BLaER1 treated with 17β-estradiol and CSF1 and Interleukin-3, amounts not matched to agents 10 nM and 100 nM (cell line): ENCODE data around the gene CAAP1.
A peak's percentile ranks its signal among the peaks of the same experiment; 100 is the strongest.
"Not testable (repeated sequence)": the region's sequence is repeated elsewhere in the genome, so short reads cannot be mapped to it uniquely, and the experiment has no call there.

Experiments used
- H3K27ac ChIP-seq, 11 experiments: shearing (Covaris generic); formaldehyde crosslinking; 2 replicates each; pipeline ENCODE4 v1.8.1; 2022
- H3K27me3 ChIP-seq, 11 experiments: shearing (Covaris generic); formaldehyde crosslinking; 2 replicates each; pipeline ENCODE4 v1.8.1; 2022
- H3K36me3 ChIP-seq, 11 experiments: shearing (Covaris generic); formaldehyde crosslinking; 2 replicates each; pipeline ENCODE4 v1.8.1; 2022
- H3K4me1 ChIP-seq, 10 experiments: shearing (Covaris generic); formaldehyde crosslinking; 2 replicates each; pipeline ENCODE4 v1.8.1; 2022
- H3K4me2 ChIP-seq, 11 experiments: shearing (Covaris generic); formaldehyde crosslinking; 2 replicates each; pipeline ENCODE4 v1.8.1; 2022
- H3K4me3 ChIP-seq, 10 experiments: shearing (Covaris generic); formaldehyde crosslinking; 2 replicates each; pipeline ENCODE4 v1.8.1; 2022
- H3K9ac ChIP-seq, 11 experiments: shearing (Covaris generic); formaldehyde crosslinking; 2 replicates each; pipeline ENCODE4 v1.8.1; 2022
- H3K9me3 ChIP-seq, 11 experiments: shearing (Covaris generic); formaldehyde crosslinking; replicated peaks in 1 of 11; 2 replicates each; pipeline ENCODE4 v1.8.1; 2022
- H4K20me1 ChIP-seq, 11 experiments: shearing (Covaris generic); formaldehyde crosslinking; 2 replicates each; pipeline ENCODE4 v1.8.1; 2022
- Cebpa-rat ChIP-seq, 11 experiments: shearing (Covaris generic); IDR thresholded peaks; 2 replicates each; pipeline ENCODE4 v1.8.1; 2022

The CAAP1 gene

GRCh38 chr9:26919698-26920097 is 27.1 kb upstream of the CAAP1 start:
- no peaks in the 10 kb centered on the region for H3K9me3 ChIP-seq
- H3K9ac ChIP-seq, result no peak overlapping the region
- no peak overlapping the region for H3K27ac ChIP-seq
- no peak overlapping the region for H3K4me3 ChIP-seq
- H3K27me3 ChIP-seq, result no peaks in the 10 kb centered on the region
- H4K20me1 ChIP-seq, result peaks cover 0 to 11% (median 0%) of the 10 kb centered on the region in 11 experiments; a peak in 1 of 22 replicates
- peaks cover 96 to 100% (median 98%) of the 10 kb centered on the region in 11 experiments for H3K36me3 ChIP-seq
- H3K4me2 ChIP-seq, result no peak overlapping the region
- no peak for TF ChIP-seq Cebpa-rat (IDR thresholded peaks at IDR 0.05)
- no peaks in the 10 kb centered on the region for H3K4me1 ChIP-seq

DNA sequence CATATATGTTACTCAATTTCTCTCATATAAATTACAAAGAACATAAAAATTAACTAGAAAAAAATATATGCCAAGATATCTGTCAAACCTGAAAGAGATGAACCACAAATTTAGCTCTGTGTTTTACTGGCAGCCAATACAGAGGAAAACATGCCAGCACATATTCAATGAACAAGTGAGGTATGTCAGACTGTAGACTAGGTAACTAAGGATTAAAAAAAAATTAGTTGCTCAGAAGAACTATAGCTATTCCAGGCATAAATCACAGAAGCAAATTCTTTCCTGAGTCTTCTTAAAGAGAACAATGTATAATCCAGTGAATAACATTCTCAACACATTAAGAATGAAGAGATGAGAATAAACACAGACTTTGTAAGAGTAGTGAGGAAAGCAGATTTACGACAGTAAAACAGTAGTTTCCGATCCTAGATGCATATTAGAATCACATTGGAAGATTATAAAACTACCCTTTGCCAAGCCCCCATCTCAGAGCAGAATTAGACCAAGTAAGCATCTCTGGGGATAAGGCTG is 20.6 kb upstream of the CAAP1 start:
- Histone ChIP-seq H3K27ac (no peak overlapping the region), H3K27me3 (no peaks in the 10 kb centered on the region), H3K36me3 (peaks cover 72 to 100% (median 95%) of the 10 kb centered on the region in 11 experiments), H3K4me3 (no peak overlapping the region), H4K20me1 (no peaks in the 10 kb centered on the region), H3K9ac (no peak overlapping the region), H3K9me3 (no peaks in the 10 kb centered on the region), H3K4me1 (no peaks in the 10 kb centered on the region), H3K4me2 (no peak overlapping the region)
- no peak for TF ChIP-seq Cebpa-rat (IDR thresholded peaks at IDR 0.05)

DNA sequence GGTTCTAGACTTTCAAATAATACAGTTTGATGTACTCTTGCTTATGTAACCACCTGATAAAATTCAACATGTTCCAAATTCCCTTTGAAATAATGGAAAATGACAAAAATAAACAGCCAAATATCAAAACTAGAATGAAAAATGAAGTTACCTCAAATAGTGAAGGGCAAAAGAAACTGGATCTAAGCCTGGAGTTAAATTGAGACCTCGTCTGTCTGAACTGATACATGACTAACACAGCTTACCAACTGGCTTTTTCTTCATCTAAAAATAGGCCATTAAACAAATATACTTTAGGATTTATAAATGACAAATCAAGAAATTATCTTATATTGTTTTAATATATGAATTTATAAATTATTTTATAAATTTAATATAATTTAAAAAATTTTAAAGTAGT is 12.1 kb upstream of the CAAP1 start:
- Histone ChIP-seq H3K4me1 (no peaks in the 10 kb centered on the region), H3K27me3 (no peaks in the 10 kb centered on the region), H3K9ac (no peak overlapping the region), H3K36me3 (peaks cover 49 to 91% (median 67%) of the 10 kb centered on the region in 11 experiments), H3K4me3 (no peak overlapping the region), H4K20me1 (no peaks in the 10 kb centered on the region; a peak in 1 of 22 replicates), H3K4me2 (no peak overlapping the region), H3K27ac (no peak overlapping the region), H3K9me3 (no peaks in the 10 kb centered on the region)
- no peak for TF ChIP-seq Cebpa-rat (IDR thresholded peaks at IDR 0.05)

DNA sequence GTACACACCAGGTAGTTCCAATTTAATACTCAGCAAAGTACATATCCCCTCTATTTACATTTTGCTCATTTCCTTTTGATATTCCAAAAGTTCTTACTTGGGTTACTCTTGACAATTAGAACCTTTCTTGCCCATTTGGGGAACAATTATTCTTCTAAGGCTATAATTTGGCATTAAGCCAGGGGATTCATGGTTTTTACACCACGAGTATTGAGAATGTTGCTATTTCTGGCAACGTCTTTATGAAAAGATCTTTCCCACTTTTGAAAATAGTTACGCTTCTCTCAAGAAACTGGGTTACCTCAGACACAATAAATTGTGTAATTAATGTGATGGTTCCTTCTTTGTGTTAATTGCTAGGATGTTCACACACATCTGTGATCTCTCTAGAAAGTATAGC is 11.5 kb upstream of the CAAP1 start:
- Histone ChIP-seq H3K4me1 (no peaks in the 10 kb centered on the region), H3K9me3 (no peaks in the 10 kb centered on the region), H3K9ac (no peak overlapping the region), H3K4me3 (no peak overlapping the region), H3K27ac (no peak overlapping the region), H3K4me2 (no peak overlapping the region), H3K27me3 (no peaks in the 10 kb centered on the region), H3K36me3 (peaks cover 45 to 86% (median 62%) of the 10 kb centered on the region in 11 experiments), H4K20me1 (no peaks in the 10 kb centered on the region; a peak in 1 of 22 replicates)
- TF ChIP-seq Cebpa-rat (IDR thresholded peaks at IDR 0.05), result no peak

- peaks cover 0 to 9% (median 0%) of the 10 kb centered on the region in 11 experiments; a peak in 6 of 22 replicates for H3K9me3 ChIP-seq
- H3K27me3 ChIP-seq, result no peaks in the 10 kb centered on the region
- no peak for TF ChIP-seq Cebpa-rat (IDR thresholded peaks at IDR 0.05)
- H3K27ac ChIP-seq, result peak overlapping the region; percentile 81 to 97 (median 91)
- 0 out of 22 replicates have a peak, but pooled peaks cover 0 to 2% (median 0%) of the 10 kb centered on the region in 11 experiments for H3K36me3 ChIP-seq
- H3K4me2 ChIP-seq, result peak overlapping the region; percentile 61 to 88 (median 76)
- H3K4me3 ChIP-seq, result peak overlapping the region; percentile 81 to 98 (median 92)
- H4K20me1 ChIP-seq, result peaks cover 0 to 17% (median 0%) of the 10 kb centered on the region in 11 experiments; a peak in 8 of 22 replicates
- H3K4me1 ChIP-seq, result peaks cover 17 to 39% (median 32%) of the 10 kb centered on the region in 10 experiments
- H3K9ac ChIP-seq, result peak overlapping the region; percentile 85 to 95 (median 88)
These were observed 551 bp upstream of the CAAP1 start for GRCh38 chr9:26893030-26893676.

DNA sequence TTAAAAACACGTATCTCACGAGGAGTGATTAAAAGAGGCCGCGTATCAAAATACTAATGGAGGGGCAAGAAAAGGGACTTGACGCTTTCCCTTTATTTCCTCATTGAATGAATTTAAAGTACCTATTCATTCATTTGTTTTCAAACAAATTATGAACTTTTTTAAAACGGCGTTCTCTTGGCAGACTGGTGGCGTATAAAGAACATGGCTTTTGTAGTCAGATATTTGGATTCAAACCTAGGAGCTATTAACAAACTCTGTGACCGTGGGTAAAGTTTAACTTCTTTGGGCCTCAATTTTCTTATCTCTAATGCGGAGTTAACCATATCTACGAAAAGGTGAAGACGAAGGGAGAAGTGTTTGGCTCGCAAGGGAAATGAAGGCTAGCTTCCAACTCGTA is 876 bp downstream of the CAAP1 start:
- Histone ChIP-seq H3K4me2 (peak overlapping the region; percentile 67 to 88 (median 83)), H3K9me3 (peaks cover 0 to 9% (median 0%) of the 10 kb centered on the region in 11 experiments; a peak in 6 of 22 replicates), H3K9ac (peak overlapping the region; percentile 85 to 95 (median 88)), H3K27ac (peak overlapping the region; percentile 81 to 97 (median 91)), H3K4me3 (peak overlapping the region; percentile 81 to 98 (median 92)), H4K20me1 (peaks cover 0 to 17% (median 0%) of the 10 kb centered on the region in 11 experiments; a peak in 8 of 22 replicates), H3K36me3 (peaks cover 3 to 11% (median 6%) of the 10 kb centered on the region in 11 experiments; a peak in 18 of 22 replicates), H3K27me3 (no peaks in the 10 kb centered on the region), H3K4me1 (peaks cover 20 to 43% (median 34%) of the 10 kb centered on the region in 10 experiments)
- no peak for TF ChIP-seq Cebpa-rat (IDR thresholded peaks at IDR 0.05)

- peak overlapping the region in 10 of 11 experiments; percentile 0 to 87 (median 16); a peak in 11 of 22 replicates for H3K4me2 ChIP-seq
- peak overlapping the region in 2 of 11 experiments; percentile 1 to 7; a peak in 1 of 22 replicates for H3K27ac ChIP-seq
- peaks cover 18 to 41% (median 31%) of the 10 kb centered on the region in 10 experiments for H3K4me1 ChIP-seq
- peaks cover 19 to 41% (median 32%) of the 10 kb centered on the region in 11 experiments for H3K36me3 ChIP-seq
- peaks cover 0 to 17% (median 0%) of the 10 kb centered on the region in 11 experiments; a peak in 8 of 22 replicates for H4K20me1 ChIP-seq
- H3K9ac ChIP-seq, result no peak overlapping the region
- H3K9me3 ChIP-seq, result peaks cover 3 to 13% (median 8%) of the 10 kb centered on the region in 11 experiments
- H3K4me3 ChIP-seq, result no peak overlapping the region; a peak in 1 of 20 replicates
- H3K27me3 ChIP-seq, result no peaks in the 10 kb centered on the region
- no peak for TF ChIP-seq Cebpa-rat (IDR thresholded peaks at IDR 0.05)
These were observed 4.3 kb downstream of the CAAP1 start for GRCh38 chr9:26888271-26888670.

GRCh38 chr9:26882154-26882553 is 10.4 kb downstream of the CAAP1 start:
- peaks cover 71 to 97% (median 84%) of the 10 kb centered on the region in 11 experiments for H3K36me3 ChIP-seq

GRCh38 chr9:26880262-26880661 is 12.3 kb downstream of the CAAP1 start:
- TF ChIP-seq Cebpa-rat (IDR thresholded peaks at IDR 0.05), result no peak
- Histone ChIP-seq H3K36me3 (peaks cover 73 to 88% (median 81%) of the 10 kb centered on the region in 11 experiments), H3K9me3 (peaks cover 26 to 48% (median 41%) of the 10 kb centered on the region in 11 experiments), H3K4me1 (no peaks in the 10 kb centered on the region), H3K27ac (no peak overlapping the region), H4K20me1 (no peaks in the 10 kb centered on the region), H3K27me3 (no peaks in the 10 kb centered on the region), H3K4me3 (no peak overlapping the region), H3K9ac (no peak overlapping the region), H3K4me2 (no peak overlapping the region)

More at GRCh38 chr9:26882154-26882553, 10.4 kb downstream of the CAAP1 start:
- Histone ChIP-seq H3K9ac (no peak overlapping the region), H4K20me1 (no peaks in the 10 kb centered on the region; a peak in 1 of 22 replicates), H3K4me2 (no peak overlapping the region), H3K27me3 (no peaks in the 10 kb centered on the region), H3K4me3 (peak overlapping the region in 5 of 10 experiments; percentile 2 to 31 (median 21); a peak in 5 of 20 replicates), H3K4me1 (no peaks in the 10 kb centered on the region), H3K27ac (no peak overlapping the region), H3K9me3 (peaks cover 26 to 48% (median 41%) of the 10 kb centered on the region in 11 experiments)
- no peak for TF ChIP-seq Cebpa-rat (IDR thresholded peaks at IDR 0.05)

GRCh38 chr9:26875155-26875554 is 17.4 kb downstream of the CAAP1 start:
- not testable (repeated sequence) for H3K9ac ChIP-seq, H3K4me1 ChIP-seq, H4K20me1 ChIP-seq, H3K4me2 ChIP-seq, H3K27me3 ChIP-seq, H3K27ac ChIP-seq, H3K4me3 ChIP-seq
- Histone ChIP-seq H3K9me3 (peaks cover 0 to 11% (median 8%) of the 10 kb centered on the region in 11 experiments; a peak in 13 of 22 replicates), H3K36me3 (peaks cover 24 to 51% (median 41%) of the 10 kb centered on the region in 11 experiments)
